HepG2 (cell line): Measurements from ENCODE around the gene RALY. TPM values are rescaled to one million over a fixed set of nuclear protein-coding genes. Genes with fewer than 3 reads are reported as not detected.

Experiments used
- MBNL3 ChIP-seq: fragments of 250-450 bp; sonication (Bioruptor Pico); conservative IDR thresholded peaks from 2 replicates; pipeline ENCODE4 v1.8.0; 2022; ENCODE audit warnings: mild to moderate bottlenecking, inconsistent platforms
- ZKSCAN1 ChIP-seq: fragments of 150-350 bp; IDR thresholded peaks from 2 replicates; pipeline ENCODE4 v1.6.1; 2014; ENCODE audit warnings: low read length
- ZNF225 ChIP-seq: sonication (generic); formaldehyde crosslinking; IDR thresholded peaks from 2 replicates; pipeline ENCODE4 v1.4.0; 2020; ENCODE audit warnings: mild to moderate bottlenecking, missing genetic modification reagents
- ZNF782 ChIP-seq: sonication (generic); formaldehyde crosslinking; IDR thresholded peaks from 2 replicates; pipeline ENCODE4 v1.4.0; 2020; ENCODE audit warnings: missing genetic modification reagents, mild to moderate bottlenecking, borderline replicate concordance
- polyA plus RNA-seq, 8 experiments: library from polyadenylated mRNA; depleted of rRNA in 3 of 8; stranded (reverse) in 7 of 8; unstranded in 1 of 8; fragments of >200 nt; fragmentation: Illumina TruSeq in 4 of 8; extraction: Trizol in 4 of 8; gene quantifications; 2 replicates each; pipeline versions ENCODE4 v1.2.1 to v1.2.3, GENCODE V29; 2011 to 2016; ENCODE audit warnings: low read depth in 4 of 8, missing spikeins in 1 of 8, mixed read lengths in 1 of 8; ENCODE audit not compliant: insufficient read depth in 1 of 8
- total RNA-seq, 5 experiments: library from RNA; depleted of rRNA; stranded (reverse); fragments of >200 nt; fragmentation: Illumina TruSeq; extraction: Trizol; gene quantifications; 2 replicates each; pipeline ENCODE4 v1.2.3, GENCODE V29; 2016; ENCODE audit warnings: low read depth in 1 of 5
- TF ChIP-seq, protein P1 (sequence below): sonication (generic); formaldehyde crosslinking; IDR thresholded peaks from one replicate; pipeline ENCODE4 v1.5.1; 2020; ENCODE audit warnings: mild to moderate bottlenecking, missing genetic modification reagents; ENCODE audit errors: not compliant biosample characterization
- TF ChIP-seq, protein P2 (sequence below): sonication (generic); formaldehyde crosslinking; IDR thresholded peaks from 2 replicates; pipeline ENCODE4 v1.4.0; 2020; ENCODE audit warnings: missing genetic modification reagents; ENCODE audit errors: not compliant biosample characterization
- TF ChIP-seq, protein P3 (sequence below): IDR thresholded peaks from 2 replicates; pipeline ENCODE4 v1.6.1; 2012; ENCODE audit warnings: low read depth, low read length, improper control_type of control experiment
- TF ChIP-seq, protein P4 (sequence below): sonication (generic); formaldehyde crosslinking; IDR thresholded peaks from 2 replicates; pipeline ENCODE4 v1.4.0; 2020; ENCODE audit warnings: missing genetic modification reagents, low read depth, mild to moderate bottlenecking, borderline replicate concordance

The RALY gene
- total and polyA plus RNA-seq, 2 of the 13 experiments (the other 11 are each of a cell fraction or from before 2014, with no cell fraction given): 178 to 186 TPM

DNA sequence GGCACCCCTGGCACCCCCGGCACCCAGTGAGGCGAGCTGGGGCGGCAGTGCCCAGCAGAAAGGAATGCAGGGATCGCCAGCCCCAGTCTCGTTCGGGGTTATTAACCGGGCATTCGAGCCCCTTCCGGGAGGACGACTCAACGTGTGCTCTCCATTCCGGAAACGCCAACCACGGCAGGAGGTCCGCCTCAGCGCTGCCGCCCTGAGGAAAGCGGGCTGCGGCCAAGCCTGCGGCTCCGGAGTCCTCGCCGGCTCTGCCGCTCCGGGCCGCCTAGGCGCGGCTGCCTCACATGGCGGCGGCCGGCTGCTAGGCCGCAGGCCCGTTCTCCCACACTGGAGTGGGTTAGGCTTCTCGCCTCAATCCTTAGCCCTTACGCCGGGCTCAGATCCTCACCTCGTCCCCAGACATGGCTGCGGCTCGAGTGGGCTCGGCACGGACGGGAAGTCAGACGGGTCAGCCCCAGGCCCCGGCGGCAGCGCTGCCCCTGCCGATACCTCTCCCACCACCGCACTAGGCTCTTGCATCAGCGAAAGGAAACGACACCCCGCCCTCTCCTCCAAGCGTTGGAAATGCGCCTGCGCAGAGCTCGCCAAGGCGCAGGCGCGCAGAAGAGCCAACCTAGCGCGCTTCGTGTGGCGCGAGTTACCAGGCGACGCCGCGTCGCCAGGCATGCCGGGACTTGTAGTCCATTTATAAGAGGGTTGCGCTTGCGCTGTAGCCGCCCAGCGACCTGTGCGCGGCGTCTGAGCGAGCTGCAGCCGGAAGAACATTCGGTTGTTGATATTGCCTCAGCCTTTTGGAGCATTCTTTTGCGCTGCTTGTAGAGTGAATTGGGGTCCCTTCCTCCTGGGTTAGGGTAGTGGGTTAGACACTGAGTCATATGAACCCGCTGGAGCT, 118.2 kb downstream of the RALY start, which contains the start of gene EIF2S2 (continued):
- peak; percentile 98 for TF ChIP-seq ZNF225
- peak; percentile 93 for TF ChIP-seq ZNF782
- TF ChIP-seq, protein P1, sequence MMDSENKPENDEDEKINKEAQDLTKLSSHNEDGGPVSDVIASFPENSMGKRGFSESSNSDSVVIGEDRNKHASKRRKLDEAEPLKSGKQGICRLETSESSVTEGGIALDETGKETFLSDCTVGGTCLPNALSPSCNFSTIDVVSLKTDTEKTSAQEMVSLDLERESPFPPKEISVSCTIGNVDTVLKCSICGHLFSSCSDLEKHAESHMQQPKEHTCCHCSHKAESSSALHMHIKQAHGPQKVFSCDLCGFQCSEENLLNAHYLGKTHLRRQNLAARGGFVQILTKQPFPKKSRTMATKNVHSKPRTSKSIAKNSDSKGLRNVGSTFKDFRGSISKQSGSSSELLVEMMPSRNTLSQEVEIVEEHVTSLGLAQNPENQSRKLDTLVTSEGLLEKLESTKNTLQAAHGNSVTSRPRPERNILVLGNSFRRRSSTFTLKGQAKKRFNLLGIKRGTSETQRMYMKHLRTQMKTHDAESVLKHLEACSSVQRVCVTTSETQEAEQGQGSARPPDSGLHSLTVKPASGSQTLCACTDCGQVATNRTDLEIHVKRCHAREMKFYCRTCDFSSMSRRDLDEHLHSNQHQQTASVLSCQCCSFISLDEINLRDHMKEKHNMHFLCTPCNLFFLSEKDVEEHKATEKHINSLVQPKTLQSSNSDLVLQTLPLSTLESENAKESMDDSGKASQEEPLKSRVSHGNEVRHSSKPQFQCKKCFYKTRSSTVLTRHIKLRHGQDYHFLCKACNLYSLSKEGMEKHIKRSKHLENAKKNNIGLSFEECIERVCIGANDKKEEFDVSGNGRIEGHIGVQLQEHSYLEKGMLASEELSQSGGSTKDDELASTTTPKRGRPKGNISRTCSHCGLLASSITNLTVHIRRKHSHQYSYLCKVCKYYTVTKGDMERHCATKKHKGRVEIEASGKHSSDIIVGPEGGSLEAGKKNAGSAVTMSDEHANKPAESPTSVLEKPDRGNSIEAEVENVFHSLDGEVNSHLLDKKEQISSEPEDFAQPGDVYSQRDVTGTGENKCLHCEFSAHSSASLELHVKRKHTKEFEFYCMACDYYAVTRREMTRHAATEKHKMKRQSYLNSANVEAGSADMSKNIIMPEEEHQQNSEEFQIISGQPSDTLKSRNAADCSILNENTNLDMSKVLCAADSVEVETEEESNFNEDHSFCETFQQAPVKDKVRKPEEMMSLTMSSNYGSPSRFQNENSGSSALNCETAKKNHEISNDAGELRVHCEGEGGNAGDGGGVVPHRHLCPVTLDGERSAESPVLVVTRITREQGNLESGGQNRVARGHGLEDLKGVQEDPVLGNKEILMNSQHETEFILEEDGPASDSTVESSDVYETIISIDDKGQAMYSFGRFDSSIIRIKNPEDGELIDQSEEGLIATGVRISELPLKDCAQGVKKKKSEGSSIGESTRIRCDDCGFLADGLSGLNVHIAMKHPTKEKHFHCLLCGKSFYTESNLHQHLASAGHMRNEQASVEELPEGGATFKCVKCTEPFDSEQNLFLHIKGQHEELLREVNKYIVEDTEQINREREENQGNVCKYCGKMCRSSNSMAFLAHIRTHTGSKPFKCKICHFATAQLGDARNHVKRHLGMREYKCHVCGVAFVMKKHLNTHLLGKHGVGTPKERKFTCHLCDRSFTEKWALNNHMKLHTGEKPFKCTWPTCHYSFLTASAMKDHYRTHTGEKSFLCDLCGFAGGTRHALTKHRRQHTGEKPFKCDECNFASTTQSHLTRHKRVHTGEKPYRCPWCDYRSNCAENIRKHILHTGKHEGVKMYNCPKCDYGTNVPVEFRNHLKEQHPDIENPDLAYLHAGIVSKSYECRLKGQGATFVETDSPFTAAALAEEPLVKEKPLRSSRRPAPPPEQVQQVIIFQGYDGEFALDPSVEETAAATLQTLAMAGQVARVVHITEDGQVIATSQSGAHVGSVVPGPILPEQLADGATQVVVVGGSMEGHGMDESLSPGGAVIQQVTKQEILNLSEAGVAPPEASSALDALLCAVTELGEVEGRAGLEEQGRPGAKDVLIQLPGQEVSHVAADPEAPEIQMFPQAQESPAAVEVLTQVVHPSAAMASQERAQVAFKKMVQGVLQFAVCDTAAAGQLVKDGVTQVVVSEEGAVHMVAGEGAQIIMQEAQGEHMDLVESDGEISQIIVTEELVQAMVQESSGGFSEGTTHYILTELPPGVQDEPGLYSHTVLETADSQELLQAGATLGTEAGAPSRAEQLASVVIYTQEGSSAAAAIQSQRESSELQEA (CRISPR knock-in tag): peak; percentile 95
- TF ChIP-seq, protein P2, sequence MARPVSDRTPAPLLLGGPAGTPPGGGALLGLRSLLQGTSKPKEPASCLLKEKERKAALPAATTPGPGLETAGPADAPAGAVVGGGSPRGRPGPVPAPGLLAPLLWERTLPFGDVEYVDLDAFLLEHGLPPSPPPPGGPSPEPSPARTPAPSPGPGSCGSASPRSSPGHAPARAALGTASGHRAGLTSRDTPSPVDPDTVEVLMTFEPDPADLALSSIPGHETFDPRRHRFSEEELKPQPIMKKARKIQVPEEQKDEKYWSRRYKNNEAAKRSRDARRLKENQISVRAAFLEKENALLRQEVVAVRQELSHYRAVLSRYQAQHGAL (CRISPR knock-in tag): peak; percentile 97
- TF ChIP-seq MBNL3 (CRISPR knock-in tag): no peak
- TF ChIP-seq, protein P3, sequence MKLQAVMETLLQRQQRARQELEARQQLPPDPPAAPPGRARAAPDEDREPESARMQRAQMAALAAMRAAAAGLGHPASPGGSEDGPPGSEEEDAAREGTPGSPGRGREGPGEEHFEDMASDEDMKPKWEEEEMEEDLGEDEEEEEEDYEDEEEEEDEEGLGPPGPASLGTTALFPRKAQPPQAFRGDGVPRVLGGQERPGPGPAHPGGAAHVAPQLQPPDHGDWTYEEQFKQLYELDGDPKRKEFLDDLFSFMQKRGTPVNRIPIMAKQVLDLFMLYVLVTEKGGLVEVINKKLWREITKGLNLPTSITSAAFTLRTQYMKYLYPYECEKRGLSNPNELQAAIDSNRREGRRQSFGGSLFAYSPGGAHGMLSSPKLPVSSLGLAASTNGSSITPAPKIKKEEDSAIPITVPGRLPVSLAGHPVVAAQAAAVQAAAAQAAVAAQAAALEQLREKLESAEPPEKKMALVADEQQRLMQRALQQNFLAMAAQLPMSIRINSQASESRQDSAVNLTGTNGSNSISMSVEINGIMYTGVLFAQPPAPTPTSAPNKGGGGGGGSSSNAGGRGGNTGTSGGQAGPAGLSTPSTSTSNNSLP: peak; percentile 64; the same call in 1 of the 2 replicates
- TF ChIP-seq ZKSCAN1: no peak
- TF ChIP-seq, protein P4, sequence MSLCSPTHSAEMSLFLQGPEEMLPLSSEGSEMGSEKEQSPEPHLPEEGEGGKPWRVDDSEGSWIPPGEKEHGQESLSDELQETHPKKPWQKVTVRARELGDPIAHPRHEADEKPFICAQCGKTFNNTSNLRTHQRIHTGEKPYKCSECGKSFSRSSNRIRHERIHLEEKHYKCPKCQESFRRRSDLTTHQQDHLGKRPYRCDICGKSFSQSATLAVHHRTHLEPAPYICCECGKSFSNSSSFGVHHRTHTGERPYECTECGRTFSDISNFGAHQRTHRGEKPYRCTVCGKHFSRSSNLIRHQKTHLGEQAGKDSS (CRISPR knock-in tag): peak; percentile 72
